ENCODE data around the gene DCAF11.

DCAF11 gene

GRCh38 chr14:24150567-24150966 lies 36.0 kb downstream of the DCAF11 start:
- Histone ChIP-seq H3K27me3 (ENCODE audit: low read length) (no peaks in the 10 kb centered on the region), H3K9me3 (ENCODE audit: insufficient read depth, low read length) (no peaks in the 10 kb centered on the region), H3K79me2 (ENCODE audit: insufficient read depth, low read length) (peaks cover 22% of the 10 kb centered on the region), H3K27ac (ENCODE audit: low read depth, low read length) (no peak overlapping the region), H3K4me3 (ENCODE audit: insufficient read depth, low read length, poor library complexity, severe bottlenecking) (no peak overlapping the region), H3K4me2 (ENCODE audit: low read depth, low read length, poor library complexity, severe bottlenecking) (no peak overlapping the region), H3F3A (ENCODE audit: insufficient read depth) (0 out of 2 replicates have a peak, but pooled peaks cover 3% of the 10 kb centered on the region), H3K9ac (ENCODE audit: low read length) (no peak overlapping the region), H3K36me3 (ENCODE audit: low read length) (no peaks in the 10 kb centered on the region), H4K20me1 (ENCODE audit: low read depth, low read length) (no peaks in the 10 kb centered on the region), H3K9me2 (replicated peaks; ENCODE audit: insufficient read depth, low read length) (no peaks in the 10 kb centered on the region), H2AFZ (ENCODE audit: low read depth, low read length, severe bottlenecking) (no peak overlapping the region)
- TF ChIP-seq EZH2phosphoT487 (conservative IDR thresholded peaks at IDR 0.05; ENCODE audit: low read length) = no peak

GRCh38 chr14:24150993-24151392 lies 36.4 kb downstream of the DCAF11 start:
- Histone ChIP-seq H4K20me1 (ENCODE audit: low read depth, low read length) (no peaks in the 10 kb centered on the region), H3K36me3 (ENCODE audit: low read length) (no peaks in the 10 kb centered on the region)
- TF ChIP-seq CTCF (IDR thresholded peaks at IDR 0.05; ENCODE audit: insufficient read depth, low read length, poor library complexity, severe bottlenecking) (no peak), EZH2phosphoT487 (conservative IDR thresholded peaks at IDR 0.05; ENCODE audit: low read length) (no peak)

GRCh38 chr14:24151404-24152080 lies 37.0 kb downstream of the DCAF11 start:
- H3K4me2 ChIP-seq (ENCODE audit: low read depth, low read length, poor library complexity, severe bottlenecking) = no peak overlapping the region
- no peaks in the 10 kb centered on the region for H3K9me3 ChIP-seq (ENCODE audit: insufficient read depth, low read length)
- H3K9me2 ChIP-seq (replicated peaks; ENCODE audit: insufficient read depth, low read length) = no peaks in the 10 kb centered on the region
- H3K27ac ChIP-seq (ENCODE audit: low read depth, low read length) = no peak overlapping the region
- TF ChIP-seq CTCF (IDR thresholded peaks at IDR 0.05; ENCODE audit: insufficient read depth, low read length, poor library complexity, severe bottlenecking) = no peak
- TF ChIP-seq EZH2phosphoT487 (conservative IDR thresholded peaks at IDR 0.05; ENCODE audit: low read length) = no peak
- no peaks in the 10 kb centered on the region for H4K20me1 ChIP-seq (ENCODE audit: low read depth, low read length)
- no peak overlapping the region for H2AFZ ChIP-seq (ENCODE audit: low read depth, low read length, severe bottlenecking)
- H3K79me2 ChIP-seq (ENCODE audit: insufficient read depth, low read length) = peaks cover 14% of the 10 kb centered on the region
- H3F3A ChIP-seq (ENCODE audit: insufficient read depth) = 0 out of 2 replicates have a peak, but pooled peaks cover 3% of the 10 kb centered on the region
- H3K9ac ChIP-seq (ENCODE audit: low read length) = no peak overlapping the region
- H3K27me3 ChIP-seq (ENCODE audit: low read length) = no peaks in the 10 kb centered on the region
- H3K36me3 ChIP-seq (ENCODE audit: low read length) = no peaks in the 10 kb centered on the region
- H3K4me3 ChIP-seq (ENCODE audit: insufficient read depth, low read length, poor library complexity, severe bottlenecking) = no peak overlapping the region

More at GRCh38 chr14:24150993-24151392, 36.4 kb downstream of the DCAF11 start:
- H3K27me3 ChIP-seq (ENCODE audit: low read length) = no peaks in the 10 kb centered on the region
- no peaks in the 10 kb centered on the region for H3K9me2 ChIP-seq (replicated peaks; ENCODE audit: insufficient read depth, low read length)
- no peak overlapping the region for H3K27ac ChIP-seq (ENCODE audit: low read depth, low read length)
- no peaks in the 10 kb centered on the region for H3K9me3 ChIP-seq (ENCODE audit: insufficient read depth, low read length)
- no peak overlapping the region for H3K4me2 ChIP-seq (ENCODE audit: low read depth, low read length, poor library complexity, severe bottlenecking)
- no peak overlapping the region for H2AFZ ChIP-seq (ENCODE audit: low read depth, low read length, severe bottlenecking)
- H3K4me3 ChIP-seq (ENCODE audit: insufficient read depth, low read length, poor library complexity, severe bottlenecking) = no peak overlapping the region
- H3F3A ChIP-seq (ENCODE audit: insufficient read depth) = 0 out of 2 replicates have a peak, but pooled peaks cover 3% of the 10 kb centered on the region
- H3K79me2 ChIP-seq (ENCODE audit: insufficient read depth, low read length) = peaks cover 18% of the 10 kb centered on the region
- H3K9ac ChIP-seq (ENCODE audit: low read length) = no peak overlapping the region

- no peak overlapping the region for H3K4me2 ChIP-seq (ENCODE audit: low read depth, low read length, poor library complexity, severe bottlenecking)
- H3K79me2 ChIP-seq (ENCODE audit: insufficient read depth, low read length) = no peaks in the 10 kb centered on the region
- no peaks in the 10 kb centered on the region for H3F3A ChIP-seq (ENCODE audit: insufficient read depth)
- H4K20me1 ChIP-seq (ENCODE audit: low read depth, low read length) = no peaks in the 10 kb centered on the region
- H3K27ac ChIP-seq (ENCODE audit: low read depth, low read length) = no peak overlapping the region
- H3K9me2 ChIP-seq (replicated peaks; ENCODE audit: insufficient read depth, low read length) = no peaks in the 10 kb centered on the region
- no peak overlapping the region for H3K4me3 ChIP-seq (ENCODE audit: insufficient read depth, low read length, poor library complexity, severe bottlenecking)
- no peak overlapping the region for H2AFZ ChIP-seq (ENCODE audit: low read depth, low read length, severe bottlenecking)
- no peaks in the 10 kb centered on the region for H3K27me3 ChIP-seq (ENCODE audit: low read length)
- TF ChIP-seq CTCF (IDR thresholded peaks at IDR 0.05; ENCODE audit: insufficient read depth, low read length, poor library complexity, severe bottlenecking) = no peak
- no peak for TF ChIP-seq EZH2phosphoT487 (conservative IDR thresholded peaks at IDR 0.05; ENCODE audit: low read length)
- H3K9ac ChIP-seq (ENCODE audit: low read length) = no peak overlapping the region
- no peaks in the 10 kb centered on the region for H3K9me3 ChIP-seq (ENCODE audit: insufficient read depth, low read length)
- no peaks in the 10 kb centered on the region for H3K36me3 ChIP-seq (ENCODE audit: low read length)
These were observed 40.5 kb downstream of the DCAF11 start for GRCh38 chr14:24155100-24155499.
